Erythroblast (primary cell): Measurements from ENCODE around the gene DYNLRB1.

Experiments used
- GATA1 ChIP-seq: IDR thresholded peaks from 2 replicates; pipeline ENCODE4 v1.6.1; 2011; ENCODE audit warnings: low read depth, mild to moderate bottlenecking, control low read depth, low read length, moderate library complexity
- POLR2A ChIP-seq: IDR thresholded peaks from 2 replicates; pipeline ENCODE4 v1.6.1; 2011; ENCODE audit warnings: mild to moderate bottlenecking, low read length

DNA sequence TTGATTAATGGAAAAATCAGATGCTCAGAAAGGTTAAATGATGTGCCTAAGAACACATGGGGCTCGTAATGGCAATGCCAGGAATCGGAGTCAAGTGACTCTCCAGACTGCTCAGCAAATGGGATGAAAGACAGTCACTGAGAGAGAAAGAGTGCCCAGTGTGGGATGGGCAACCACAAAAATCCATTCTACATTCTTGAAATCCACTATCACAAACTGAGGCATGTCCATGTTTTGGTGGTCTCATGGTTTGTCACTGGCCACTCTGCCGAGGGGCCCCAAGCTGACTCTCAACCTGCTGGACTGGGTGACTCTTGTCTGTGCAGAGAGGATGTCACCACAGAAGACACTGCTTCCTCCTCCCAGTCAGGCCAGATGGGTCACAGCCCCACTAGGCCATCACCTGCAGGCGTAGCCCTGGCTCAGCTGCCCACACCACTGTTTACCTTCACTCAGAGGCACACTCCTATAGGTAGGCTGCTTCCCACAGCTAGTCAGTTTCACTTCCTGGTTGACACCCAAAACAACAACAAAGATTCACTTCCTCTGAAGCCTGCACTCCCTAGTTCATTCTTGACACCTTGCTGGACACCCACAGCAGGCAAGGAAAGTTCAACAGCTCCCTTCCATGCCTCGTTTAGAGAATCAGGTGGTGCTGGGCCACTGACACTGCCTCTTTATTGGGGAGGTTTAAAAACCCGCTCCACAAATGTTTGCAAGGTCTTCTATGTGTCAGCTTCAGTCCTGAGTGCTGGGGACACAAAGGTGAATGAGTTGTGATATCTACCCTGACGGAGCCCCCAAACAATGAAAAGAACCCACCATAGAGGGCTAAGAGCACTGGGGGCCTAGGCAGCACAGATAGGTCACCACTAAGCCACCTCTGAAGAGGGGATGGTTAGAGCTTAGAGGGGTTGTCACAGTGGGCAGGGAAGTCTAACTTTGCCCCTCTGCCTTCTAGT lies 64.0 kb downstream of the DYNLRB1 start:
- no peak for TF ChIP-seq POLR2A
- no peak for TF ChIP-seq GATA1
